ENCODE data around the gene OLFM4. TPM values are rescaled to one million over a fixed set of nuclear protein-coding genes. Genes with fewer than 3 reads are reported as not detected.

Gene OLFM4
- 80.0 TPM for polyA plus RNA-seq
- long read RNA-seq, donor 1, result 0 reads
- long read RNA-seq, donor 2, result 0 reads
- long read RNA-seq, donor 3, result 0 reads
- long read RNA-seq, donor 4, result 0 reads
- long read RNA-seq, donor 5, result 0 reads
- long read RNA-seq, donor 6, transcript OLFM4-201 (5 exons, 2,897 nt), result major isoform, 29 of 29 reads
- long read RNA-seq, donor 6, partial matches to known transcripts, result 0 of 29 reads
- long read RNA-seq, donor 6, other reads (novel, unspliced or antisense), result 0 of 29 reads
- long read RNA-seq, donor 7, result 0 reads
- long read RNA-seq, donor 8, transcript OLFM4-201 (5 exons, 2,897 nt), result major isoform, 13 of 13 reads
- long read RNA-seq, donor 8, partial matches to known transcripts, result 0 of 13 reads
- long read RNA-seq, donor 8, other reads (novel, unspliced or antisense), result 0 of 13 reads
- long read RNA-seq, donor 9, result 0 reads
- long read RNA-seq, donor 10, transcript OLFM4-201 (5 exons, 2,897 nt), result major isoform, 11 of 11 reads
- long read RNA-seq, donor 10, partial matches to known transcripts, result 0 of 11 reads
- long read RNA-seq, donor 10, other reads (novel, unspliced or antisense), result 0 of 11 reads
- long read RNA-seq, donor 11, result 0 reads

GRCh38 chr13:53028637-53029203 lies at the start of gene OLFM4:
Gene OLFM4 (plus strand): TSS chr13:53028813. CDS start chr13:53028837, 24 bp downstream.
- Histone ChIP-seq H3K4me3 (ENCODE audit: low read length) (no peak within 1 kb of the TSS), H3K27me3 (ENCODE audit: control insufficient read depth, insufficient read depth, low read length) (no peaks in the 10 kb centered on the region), H3K36me3 (ENCODE audit: control insufficient read depth, insufficient read depth, low read length) (no peaks in the 10 kb centered on the region), H3K27ac (ENCODE audit: low read length) (no peak within 1 kb of the TSS), H3K9me3 (ENCODE audit: control insufficient read depth, low read depth, low read length) (no peaks in the 10 kb centered on the region), H3K4me1 (ENCODE audit: control insufficient read depth, insufficient read depth, low read length) (no peaks in the 10 kb centered on the region)
- DNase-seq, result peak in 1 of 2 donors; percentile 15
- WGBS (ENCODE audit: insufficient coverage, low lambda C conversion rate), result 83% methylated on average over 1 of the region's 9 CpGs

GRCh38 chr13:52978989-52979388 lies 49.6 kb upstream of the OLFM4 start:
- no peaks in the 10 kb centered on the region for H3K4me1 ChIP-seq (ENCODE audit: control insufficient read depth, insufficient read depth, low read length)
- H3K9me3 ChIP-seq (ENCODE audit: control insufficient read depth, low read depth, low read length), result no peaks in the 10 kb centered on the region
- no peaks in the 10 kb centered on the region for H3K27me3 ChIP-seq (ENCODE audit: control insufficient read depth, insufficient read depth, low read length)
- H3K36me3 ChIP-seq (ENCODE audit: control insufficient read depth, insufficient read depth, low read length), result no peaks in the 10 kb centered on the region
- H3K4me3 ChIP-seq (ENCODE audit: low read length), result no peak overlapping the region
- no peak overlapping the region for H3K27ac ChIP-seq (ENCODE audit: low read length)
- DNase-seq, result no peak
- WGBS (ENCODE audit: insufficient coverage, low lambda C conversion rate), result 58% methylated on average over 4 of the region's 5 CpGs

GRCh38 chr13:52980695-52981094 lies 47.9 kb upstream of the OLFM4 start:
- Histone ChIP-seq H3K4me1 (ENCODE audit: control insufficient read depth, insufficient read depth, low read length) (no peaks in the 10 kb centered on the region), H3K36me3 (ENCODE audit: control insufficient read depth, insufficient read depth, low read length) (no peaks in the 10 kb centered on the region), H3K27me3 (ENCODE audit: control insufficient read depth, insufficient read depth, low read length) (no peaks in the 10 kb centered on the region), H3K9me3 (ENCODE audit: control insufficient read depth, low read depth, low read length) (no peaks in the 10 kb centered on the region), H3K4me3 (ENCODE audit: low read length) (no peak overlapping the region), H3K27ac (ENCODE audit: low read length) (no peak overlapping the region)
- WGBS (ENCODE audit: insufficient coverage, low lambda C conversion rate), result 85% methylated on average over 2 of the region's 5 CpGs
- DNase-seq, result no peak

GRCh38 chr13:52983836-52984235 lies 44.8 kb upstream of the OLFM4 start:
- Histone ChIP-seq H3K4me1 (ENCODE audit: control insufficient read depth, insufficient read depth, low read length) (no peaks in the 10 kb centered on the region), H3K9me3 (ENCODE audit: control insufficient read depth, low read depth, low read length) (no peaks in the 10 kb centered on the region), H3K4me3 (ENCODE audit: low read length) (no peak overlapping the region), H3K27ac (ENCODE audit: low read length) (no peak overlapping the region), H3K27me3 (ENCODE audit: control insufficient read depth, insufficient read depth, low read length) (no peaks in the 10 kb centered on the region), H3K36me3 (ENCODE audit: control insufficient read depth, insufficient read depth, low read length) (no peaks in the 10 kb centered on the region)
- no peak for DNase-seq
- 60% methylated on average over 2 of the region's 4 CpGs for WGBS (ENCODE audit: insufficient coverage, low lambda C conversion rate)

GRCh38 chr13:52984881-52985363 lies 43.7 kb upstream of the OLFM4 start:
- WGBS (ENCODE audit: insufficient coverage, low lambda C conversion rate), result 96% methylated on average over 5 of the region's 5 CpGs
- H3K27ac ChIP-seq (ENCODE audit: low read length), result no peak overlapping the region
- H3K4me1 ChIP-seq (ENCODE audit: control insufficient read depth, insufficient read depth, low read length), result no peaks in the 10 kb centered on the region
- H3K27me3 ChIP-seq (ENCODE audit: control insufficient read depth, insufficient read depth, low read length), result no peaks in the 10 kb centered on the region
- H3K4me3 ChIP-seq (ENCODE audit: low read length), result no peak overlapping the region
- no peak for DNase-seq
- H3K36me3 ChIP-seq (ENCODE audit: control insufficient read depth, insufficient read depth, low read length), result no peaks in the 10 kb centered on the region
- no peaks in the 10 kb centered on the region for H3K9me3 ChIP-seq (ENCODE audit: control insufficient read depth, low read depth, low read length)

- no peak overlapping the region for H3K4me3 ChIP-seq (ENCODE audit: low read length)
- WGBS (ENCODE audit: insufficient coverage, low lambda C conversion rate), result 89% methylated on average over 3 of the region's 13 CpGs
These were observed 37.1 kb upstream of the OLFM4 start for GRCh38 chr13:52991344-52992020.

GRCh38 chr13:52992110-52992509 lies 36.5 kb upstream of the OLFM4 start:
- H3K27ac ChIP-seq (ENCODE audit: low read length), result no peak overlapping the region
- H3K27me3 ChIP-seq (ENCODE audit: control insufficient read depth, insufficient read depth, low read length), result no peaks in the 10 kb centered on the region
- H3K4me3 ChIP-seq (ENCODE audit: low read length), result no peak overlapping the region
- DNase-seq, result no peak
- H3K4me1 ChIP-seq (ENCODE audit: control insufficient read depth, insufficient read depth, low read length), result no peaks in the 10 kb centered on the region
- H3K9me3 ChIP-seq (ENCODE audit: control insufficient read depth, low read depth, low read length), result no peaks in the 10 kb centered on the region
- H3K36me3 ChIP-seq (ENCODE audit: control insufficient read depth, insufficient read depth, low read length), result no peaks in the 10 kb centered on the region
- WGBS (ENCODE audit: insufficient coverage, low lambda C conversion rate), result no CpG with 5 or more reads among the region's 11 CpGs

More at GRCh38 chr13:52991344-52992020, 37.1 kb upstream of the OLFM4 start:
- no peaks in the 10 kb centered on the region for H3K4me1 ChIP-seq (ENCODE audit: control insufficient read depth, insufficient read depth, low read length)
- H3K9me3 ChIP-seq (ENCODE audit: control insufficient read depth, low read depth, low read length), result no peaks in the 10 kb centered on the region
- no peak for DNase-seq
- H3K27me3 ChIP-seq (ENCODE audit: control insufficient read depth, insufficient read depth, low read length), result no peaks in the 10 kb centered on the region
- H3K36me3 ChIP-seq (ENCODE audit: control insufficient read depth, insufficient read depth, low read length), result no peaks in the 10 kb centered on the region
- H3K27ac ChIP-seq (ENCODE audit: low read length), result no peak overlapping the region

GRCh38 chr13:52994051-52994450 lies 34.6 kb upstream of the OLFM4 start:
- Histone ChIP-seq H3K27me3 (ENCODE audit: control insufficient read depth, insufficient read depth, low read length) (no peaks in the 10 kb centered on the region), H3K4me3 (ENCODE audit: low read length) (no peak overlapping the region), H3K36me3 (ENCODE audit: control insufficient read depth, insufficient read depth, low read length) (no peaks in the 10 kb centered on the region), H3K9me3 (ENCODE audit: control insufficient read depth, low read depth, low read length) (no peaks in the 10 kb centered on the region), H3K4me1 (ENCODE audit: control insufficient read depth, insufficient read depth, low read length) (no peaks in the 10 kb centered on the region), H3K27ac (ENCODE audit: low read length) (no peak overlapping the region)
- no CpG with 5 or more reads among the region's 2 CpGs for WGBS (ENCODE audit: insufficient coverage, low lambda C conversion rate)
- no peak for DNase-seq

- Histone ChIP-seq H3K27ac (ENCODE audit: low read length) (no peak overlapping the region), H3K27me3 (ENCODE audit: control insufficient read depth, insufficient read depth, low read length) (no peaks in the 10 kb centered on the region)
- no CpG with 5 or more reads among the region's 1 CpG for whole genome bisulfite sequencing (ENCODE audit: insufficient coverage, low lambda C conversion rate)
These were observed 33.7 kb upstream of the OLFM4 start for GRCh38 chr13:52994865-52995264.

GRCh38 chr13:52995946-52996345 lies 32.7 kb upstream of the OLFM4 start:
- H3K27ac ChIP-seq (ENCODE audit: low read length), result no peak overlapping the region
- no peak for DNase-seq
- no peaks in the 10 kb centered on the region for H3K9me3 ChIP-seq (ENCODE audit: control insufficient read depth, low read depth, low read length)
- H3K36me3 ChIP-seq (ENCODE audit: control insufficient read depth, insufficient read depth, low read length), result no peaks in the 10 kb centered on the region
- WGBS (ENCODE audit: insufficient coverage, low lambda C conversion rate), result no CpG with 5 or more reads among the region's 2 CpGs
- H3K27me3 ChIP-seq (ENCODE audit: control insufficient read depth, insufficient read depth, low read length), result no peaks in the 10 kb centered on the region
- H3K4me1 ChIP-seq (ENCODE audit: control insufficient read depth, insufficient read depth, low read length), result no peaks in the 10 kb centered on the region
- H3K4me3 ChIP-seq (ENCODE audit: low read length), result no peak overlapping the region

More at GRCh38 chr13:52994865-52995264, 33.7 kb upstream of the OLFM4 start:
- H3K4me3 ChIP-seq (ENCODE audit: low read length), result no peak overlapping the region
- no peaks in the 10 kb centered on the region for H3K9me3 ChIP-seq (ENCODE audit: control insufficient read depth, low read depth, low read length)
- no peaks in the 10 kb centered on the region for H3K36me3 ChIP-seq (ENCODE audit: control insufficient read depth, insufficient read depth, low read length)
- H3K4me1 ChIP-seq (ENCODE audit: control insufficient read depth, insufficient read depth, low read length), result no peaks in the 10 kb centered on the region
- no peak for DNase-seq
